Transverse colon (tissue), 4 donors: ENCODE measurements around the gene AKAP13. TPM values are rescaled to one million over a fixed set of nuclear protein-coding genes. Genes with fewer than 3 reads are reported as not detected.

Experiments
- DNase-seq: peaks from one replicate; pipeline ENCODE4 v3.0.0-alpha.2; 2019
- H3K27ac ChIP-seq, 4 donors: fragments of 200-600 bp; sonication (generic); 2 replicates each; pipeline ENCODE4 v1.5.1; 2016 to 2018; ENCODE audit warnings: inconsistent platforms in 4 of 4
- H3K27me3 ChIP-seq: fragments of 200-600 bp; sonication (generic); 2 replicates; pipeline ENCODE4 v1.5.1; 2017; ENCODE audit warnings: inconsistent platforms
- H3K36me3 ChIP-seq, 4 donors: fragments of 200-600 bp; sonication (generic); 2 replicates each; pipeline ENCODE4 v1.5.1; 2017 to 2019; ENCODE audit warnings: inconsistent platforms in 4 of 4
- H3K4me1 ChIP-seq, 4 donors: fragments of 200-600 bp; sonication (generic); 2 replicates each; pipeline ENCODE4 v1.5.1; 2017 to 2020; ENCODE audit warnings: inconsistent platforms in 4 of 4
- H3K4me3 ChIP-seq, 4 donors: fragments of 200-600 bp; sonication (generic); 1 replicate in 1 of 4; 2 replicates in 3 of 4; pipeline versions ENCODE4 v1.5.1 to v1.6.1; 2017 to 2019; ENCODE audit warnings: inconsistent platforms in 4 of 4
- H3K9me3 ChIP-seq, 2 donors: fragments of 200-600 bp; sonication (generic); 2 replicates each; pipeline ENCODE4 v1.5.1; 2017 to 2019; ENCODE audit warnings: inconsistent platforms in 2 of 2
- EP300 ChIP-seq: sonication (generic); formaldehyde crosslinking; IDR thresholded peaks from one replicate; pipeline ENCODE4 v1.6.1; 2017; ENCODE audit warnings: antibody characterized with exemption, low read depth
- POLR2A ChIP-seq: fragments of 450-650 bp; IDR thresholded peaks from one replicate; pipeline ENCODE4 v1.6.1; 2016; ENCODE audit warnings: antibody characterized with exemption, mild to moderate bottlenecking, moderate library complexity
- POLR2AphosphoS5 ChIP-seq, 3 donors: sonication (generic); formaldehyde crosslinking; IDR thresholded peaks; one replicate each; pipeline ENCODE4 v1.6.1; 2016; ENCODE audit warnings: antibody characterized with exemption in 3 of 3
- WGBS, 2 donors: methylation state at CpG; one replicate each; pipeline ENCODE4 v1.1.5; 2018; ENCODE audit warnings: low coverage in 1 of 2; 5-methylcytosine and 5-hydroxymethylcytosine counted together
- in situ Hi-C, 4 donors: fragments of 200-750 bp; cut with MboI; loops; one replicate each; pipeline versions ENCODE4 v1.15.0 to v1.15.1; 2017; ENCODE audit warnings: low sequenced_read_pairs in 3 of 4, low pct_ligation_motif_present in 1 of 4, low pct_unique_long_range_greater_than_20kb in 1 of 4
- intact Hi-C: fragments of 100-400 bp; cut with DNase I; formaldehyde crosslinking; loops from one replicate; pipeline ENCODE4 v1.15.1; 2023; ENCODE audit warnings: low total_unique reads
- total RNA-seq, 4 donors: library from RNA; depleted of rRNA; stranded (reverse); fragments of >200 nt; gene quantifications; one replicate each; pipeline ENCODE4 v1.1.0, GENCODE V29; 2016
- TF ChIP-seq, protein P1 (sequence below), 5 experiments: fragments of 200-600 bp in 3 of 5; fragments of 450-650 bp in 2 of 5; sonication (generic) in 3 of 5; IDR thresholded peaks; 1 replicate in 2 of 5; 2 replicates in 3 of 5; pipeline ENCODE4 v1.5.1; 2016 to 2017; ENCODE audit warnings: antibody characterized with exemption in 5 of 5, inconsistent platforms in 3 of 5, mild to moderate bottlenecking in 2 of 5, moderate library complexity in 1 of 5

Gene AKAP13
- total RNA-seq, 4 donors from 2014 or later: 206 to 291 (median 214) TPM

DNA sequence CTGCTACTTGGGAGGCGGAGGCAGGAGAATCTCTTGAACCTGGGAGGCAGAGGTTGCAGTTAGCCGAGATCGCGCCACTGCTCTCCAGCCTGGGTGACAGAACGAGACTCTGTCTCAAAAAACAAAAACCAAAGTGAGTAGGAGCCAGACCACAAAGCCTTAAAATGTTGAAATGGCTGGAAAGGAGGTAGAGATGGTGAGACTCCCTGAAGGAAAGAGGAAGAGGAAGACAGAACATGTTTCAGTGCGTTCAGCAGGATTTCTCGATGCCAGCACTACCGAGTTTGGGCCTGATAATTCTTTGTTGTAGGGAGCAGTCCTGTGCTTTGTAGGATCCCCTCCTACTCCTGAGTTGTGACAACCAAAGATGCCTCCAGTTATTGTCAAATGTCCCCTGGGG lies 189.9 kb downstream of the AKAP13 start:
- in situ Hi-C loops (no loop called here), intact Hi-C loops (no loop called here)
- Histone ChIP-seq H3K9me3 (no peaks in the 10 kb centered on the region), H3K4me3 (no peak overlapping the region), H3K36me3 (no peaks in the 10 kb centered on the region), H3K27ac (no peak overlapping the region), H3K4me1 (peaks cover 0 to 6% (median 2%) of the 10 kb centered on the region in 4 donors), H3K27me3 (no peaks in the 10 kb centered on the region)
- no peak for DNase-seq
- WGBS, 2 donors: 76 to 97% methylated on average over 3 to 8 of the region's 8 CpGs
- TF ChIP-seq POLR2A (no peak), EP300 (no peak), POLR2AphosphoS5 (IDR thresholded peaks at IDR 0.05) (no peak)
- TF ChIP-seq, protein P1, sequence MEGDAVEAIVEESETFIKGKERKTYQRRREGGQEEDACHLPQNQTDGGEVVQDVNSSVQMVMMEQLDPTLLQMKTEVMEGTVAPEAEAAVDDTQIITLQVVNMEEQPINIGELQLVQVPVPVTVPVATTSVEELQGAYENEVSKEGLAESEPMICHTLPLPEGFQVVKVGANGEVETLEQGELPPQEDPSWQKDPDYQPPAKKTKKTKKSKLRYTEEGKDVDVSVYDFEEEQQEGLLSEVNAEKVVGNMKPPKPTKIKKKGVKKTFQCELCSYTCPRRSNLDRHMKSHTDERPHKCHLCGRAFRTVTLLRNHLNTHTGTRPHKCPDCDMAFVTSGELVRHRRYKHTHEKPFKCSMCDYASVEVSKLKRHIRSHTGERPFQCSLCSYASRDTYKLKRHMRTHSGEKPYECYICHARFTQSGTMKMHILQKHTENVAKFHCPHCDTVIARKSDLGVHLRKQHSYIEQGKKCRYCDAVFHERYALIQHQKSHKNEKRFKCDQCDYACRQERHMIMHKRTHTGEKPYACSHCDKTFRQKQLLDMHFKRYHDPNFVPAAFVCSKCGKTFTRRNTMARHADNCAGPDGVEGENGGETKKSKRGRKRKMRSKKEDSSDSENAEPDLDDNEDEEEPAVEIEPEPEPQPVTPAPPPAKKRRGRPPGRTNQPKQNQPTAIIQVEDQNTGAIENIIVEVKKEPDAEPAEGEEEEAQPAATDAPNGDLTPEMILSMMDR (IDR thresholded peaks at IDR 0.05): no peak

DNA sequence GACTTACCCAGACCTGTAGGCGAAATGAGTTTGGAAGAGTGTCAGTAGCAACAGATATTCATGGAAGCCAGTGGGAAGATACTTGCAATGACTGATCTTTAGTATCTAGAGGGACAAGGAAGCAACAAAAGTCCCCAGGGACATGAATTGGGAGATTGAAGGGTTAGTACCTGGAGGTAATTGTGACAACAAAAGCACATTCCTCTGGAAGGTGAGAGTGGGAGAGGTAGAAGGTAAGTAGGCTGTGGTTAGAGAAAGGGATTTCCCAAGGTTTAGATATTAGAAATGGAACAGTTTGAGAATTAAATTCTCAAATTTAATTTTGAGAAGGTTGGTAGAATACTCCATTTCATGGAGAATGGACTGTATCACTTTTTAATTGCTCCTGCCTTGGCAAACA lies 191.4 kb downstream of the AKAP13 start:
- Histone ChIP-seq H3K27ac (no peak overlapping the region), H3K27me3 (no peaks in the 10 kb centered on the region), H3K4me3 (no peak overlapping the region), H3K4me1 (peaks cover 0 to 10% (median 2%) of the 10 kb centered on the region in 4 donors), H3K9me3 (no peaks in the 10 kb centered on the region), H3K36me3 (peaks cover 0 to 3% (median 0%) of the 10 kb centered on the region in 4 donors)
- in situ Hi-C loops: no loop called here
- no peak for TF ChIP-seq POLR2AphosphoS5 (IDR thresholded peaks at IDR 0.05)
- TF ChIP-seq, protein P1 (IDR thresholded peaks at IDR 0.05): no peak
- TF ChIP-seq POLR2A: no peak
- TF ChIP-seq EP300: no peak
- WGBS, 2 donors: 83 to 100% methylated on average over 1 of the region's 1 CpG
- intact Hi-C loops: no loop called here
- DNase-seq: no peak

DNA sequence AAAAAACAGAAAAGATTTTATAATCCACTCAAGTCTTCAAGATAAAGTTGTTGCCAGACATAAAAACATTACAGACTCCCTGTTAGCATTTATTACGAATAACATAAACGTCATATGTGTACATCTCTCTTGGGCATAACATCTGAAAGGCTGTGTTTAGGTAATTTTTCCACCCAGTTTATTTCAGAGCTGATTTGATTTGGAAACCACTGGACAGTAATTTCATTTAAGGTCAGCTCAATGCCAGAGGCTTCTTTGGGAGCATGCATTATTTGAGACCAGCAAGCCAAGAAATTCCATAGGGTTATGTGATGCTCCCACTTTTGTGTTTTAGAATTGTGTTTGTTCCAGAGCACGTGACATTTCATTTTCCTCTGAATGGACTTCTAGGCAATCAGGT lies 196.0 kb downstream of the AKAP13 start:
- DNase-seq: no peak
- Histone ChIP-seq H3K27ac (peak overlapping the region in 1 of 4 donors; percentile 41), H3K27me3 (no peaks in the 10 kb centered on the region), H3K4me1 (peaks cover 12 to 49% (median 24%) of the 10 kb centered on the region in 4 donors), H3K4me3 (no peak overlapping the region), H3K36me3 (peaks cover 0 to 3% (median 0%) of the 10 kb centered on the region in 4 donors), H3K9me3 (no peaks in the 10 kb centered on the region)
- in situ Hi-C loops (loop anchor here in 1 of 4 donors (25.0 kb wide), 1 partner anchor 89 kb away; no protein-coding TSS in a partner anchor), intact Hi-C loops (no loop called here)
- no peak for TF ChIP-seq EP300
- TF ChIP-seq POLR2AphosphoS5 (IDR thresholded peaks at IDR 0.05): no peak
- TF ChIP-seq, protein P1 (IDR thresholded peaks at IDR 0.05): no peak
- TF ChIP-seq POLR2A: no peak
- 63 to 71% methylated on average over 3 of the region's 3 CpGs for WGBS, 2 donors

DNA sequence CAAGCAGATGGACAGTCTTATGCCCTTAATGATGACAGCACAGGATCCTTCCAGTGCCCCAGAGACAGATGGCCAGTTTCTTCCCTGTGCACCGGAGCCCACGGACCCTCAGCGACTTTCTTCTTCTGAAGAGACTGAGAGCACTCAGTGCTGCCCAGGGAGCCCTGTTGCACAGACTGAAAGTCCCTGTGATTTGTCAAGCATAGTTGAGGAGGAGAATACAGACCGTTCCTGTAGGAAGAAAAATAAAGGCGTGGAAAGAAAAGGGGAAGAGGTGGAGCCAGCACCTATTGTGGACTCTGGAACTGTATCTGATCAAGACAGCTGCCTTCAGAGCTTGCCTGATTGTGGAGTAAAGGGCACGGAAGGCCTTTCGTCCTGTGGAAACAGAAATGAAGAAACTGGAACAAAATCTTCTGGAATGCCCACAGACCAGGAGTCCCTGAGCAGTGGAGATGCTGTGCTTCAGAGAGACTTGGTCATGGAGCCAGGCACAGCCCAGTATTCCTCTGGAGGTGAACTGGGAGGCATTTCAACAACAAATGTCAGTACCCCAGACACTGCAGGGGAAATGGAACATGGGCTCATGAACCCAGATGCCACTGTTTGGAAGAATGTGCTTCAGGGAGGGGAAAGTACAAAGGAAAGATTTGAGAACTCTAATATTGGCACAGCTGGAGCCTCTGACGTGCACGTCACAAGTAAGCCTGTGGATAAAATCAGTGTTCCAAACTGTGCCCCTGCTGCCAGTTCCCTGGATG lies 198.7 kb downstream of the AKAP13 start:
- DNase-seq: peak; percentile 81
- WGBS, 2 donors: 47 to 48% methylated on average over 8 to 9 of the region's 9 CpGs
- in situ Hi-C loops (loop anchor here in 1 of 4 donors (25.0 kb wide), 1 partner anchor 92 kb away; no protein-coding TSS in a partner anchor), intact Hi-C loops (no loop called here)
- TF ChIP-seq POLR2A: peak; percentile 93
- peak; percentile 79 to 93 (median 91) for TF ChIP-seq POLR2AphosphoS5 (IDR thresholded peaks at IDR 0.05)
- no peak for TF ChIP-seq EP300
- peak overlapping the region in 2 of 4 donors; percentile 28 to 49 for H3K4me3 ChIP-seq
- H3K27me3 ChIP-seq: no peaks in the 10 kb centered on the region
- H3K27ac ChIP-seq: peak overlapping the region; percentile 86 to 93 (median 90)
- H3K36me3 ChIP-seq: peaks cover 0 to 3% (median 0%) of the 10 kb centered on the region in 4 donors
- H3K4me1 ChIP-seq: peaks cover 21 to 76% (median 44%) of the 10 kb centered on the region in 4 donors
- no peaks in the 10 kb centered on the region for H3K9me3 ChIP-seq
